8988T (cell line): ENCODE measurements around the gene KCNT2.
"Not testable (repeated sequence)": the region's sequence is repeated elsewhere in the genome, so short reads cannot be mapped to it uniquely, and the experiment has no call there.

Source experiments
- DNase-seq: peaks from one replicate; pipeline ENCODE4 v3.0.0; 2011

Gene KCNT2

DNA sequence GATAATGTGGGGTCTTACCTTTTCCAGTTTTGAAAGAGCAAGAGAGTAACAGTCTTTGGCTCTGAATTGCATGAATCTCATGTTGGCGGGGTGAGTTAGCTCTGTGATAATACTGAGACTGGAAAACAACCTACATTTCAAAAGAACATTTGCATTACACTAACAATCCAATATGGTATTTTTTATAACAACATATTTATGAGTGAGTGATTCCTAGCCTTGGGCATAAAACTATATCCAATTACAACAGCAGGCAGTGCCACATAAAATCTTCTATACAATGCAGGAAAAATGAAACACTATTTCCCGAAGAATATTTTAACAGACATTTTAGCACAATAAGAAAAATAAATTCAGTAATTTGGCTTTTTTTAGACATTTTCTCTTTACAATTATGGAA, 303.0 kb downstream of the KCNT2 start:
- DNase-seq: no peak

GRCh38 chr1:196302981-196303380, 305.3 kb downstream of the KCNT2 start:
- DNase-seq: no peak

- no peak for DNase-seq
Observed at GRCh38 chr1:196302420-196302819, 305.8 kb downstream of the KCNT2 start.

GRCh38 chr1:196295766-196296165, 312.5 kb downstream of the KCNT2 start:
- DNase-seq: no peak

DNA sequence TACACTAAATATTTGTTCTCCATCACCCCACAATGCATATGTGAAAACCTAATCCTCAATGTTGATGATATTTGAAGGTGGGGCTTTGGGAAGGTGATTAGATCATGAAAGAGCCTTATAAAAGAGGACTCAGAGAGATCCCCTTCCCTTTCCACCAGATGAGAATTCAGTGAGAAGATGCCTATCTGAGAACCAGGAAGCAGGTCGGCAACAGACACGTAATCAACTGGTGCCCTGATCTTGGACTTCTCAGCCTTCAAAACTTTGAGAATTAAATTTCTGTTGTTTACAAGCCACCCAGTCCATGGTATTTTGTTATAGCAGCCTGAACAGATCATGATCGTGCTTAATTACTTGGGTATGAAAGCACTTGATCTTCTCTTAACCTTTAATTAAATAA, 329.4 kb downstream of the KCNT2 start:
- no peak for DNase-seq

GRCh38 chr1:196277860-196278259, 330.4 kb downstream of the KCNT2 start:
- DNase-seq: no peak

DNA sequence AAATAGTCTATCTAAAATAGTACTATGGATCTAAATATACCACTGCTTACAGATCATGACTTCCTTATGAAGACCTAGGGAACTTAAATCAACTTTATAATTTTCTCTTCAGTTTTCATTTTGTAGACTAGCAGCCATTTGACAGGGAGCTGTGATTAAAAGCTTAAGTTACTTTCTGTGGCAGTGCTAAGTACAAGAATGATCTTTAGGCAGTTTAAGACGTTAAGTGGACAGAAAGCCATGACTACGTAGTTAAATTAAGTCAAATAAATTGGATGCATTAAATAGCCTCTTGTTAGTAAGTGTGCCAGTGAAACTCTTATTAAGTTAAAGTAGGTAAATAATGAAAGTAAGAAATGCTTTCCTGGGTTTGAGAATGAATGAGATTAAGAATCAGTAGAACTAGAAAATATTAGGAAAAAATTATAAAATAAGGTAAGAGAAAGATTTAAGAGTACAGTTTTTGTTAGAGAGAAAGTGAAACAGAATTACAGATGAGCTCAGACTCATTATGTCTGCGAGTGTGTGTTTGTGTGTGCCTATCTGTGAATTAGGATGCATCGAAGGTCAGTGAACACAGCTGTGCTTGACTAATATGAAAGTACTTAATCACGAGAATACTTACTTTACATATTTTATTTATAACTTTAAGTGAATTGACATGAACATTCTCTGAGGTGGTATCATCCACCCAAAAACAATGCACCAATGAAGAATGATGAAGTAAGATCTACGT, 336.9 kb downstream of the KCNT2 start:
- DNase-seq: no peak

- DNase-seq: not testable (repeated sequence)
Observed at GRCh38 chr1:196263086-196263485, 345.2 kb downstream of the KCNT2 start.

DNA sequence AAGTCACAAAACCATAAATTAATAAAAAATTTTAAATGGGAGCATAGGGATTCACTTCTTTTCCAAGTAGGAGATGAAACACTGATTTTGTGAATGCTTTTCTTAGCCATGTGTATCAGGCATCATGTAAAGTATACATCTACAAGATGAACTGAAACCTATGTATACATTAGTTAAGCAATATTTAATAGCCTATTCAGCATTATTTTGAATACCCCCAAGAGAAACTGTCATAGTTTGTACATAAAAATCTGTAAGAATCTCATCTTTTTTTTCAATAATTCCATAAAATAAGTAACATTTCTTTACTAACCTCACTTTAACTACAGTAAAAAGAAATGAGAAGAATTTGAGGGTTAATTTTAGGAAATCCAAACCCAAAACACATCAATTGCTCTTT, 348.0 kb downstream of the KCNT2 start:
- DNase-seq: no peak

DNA sequence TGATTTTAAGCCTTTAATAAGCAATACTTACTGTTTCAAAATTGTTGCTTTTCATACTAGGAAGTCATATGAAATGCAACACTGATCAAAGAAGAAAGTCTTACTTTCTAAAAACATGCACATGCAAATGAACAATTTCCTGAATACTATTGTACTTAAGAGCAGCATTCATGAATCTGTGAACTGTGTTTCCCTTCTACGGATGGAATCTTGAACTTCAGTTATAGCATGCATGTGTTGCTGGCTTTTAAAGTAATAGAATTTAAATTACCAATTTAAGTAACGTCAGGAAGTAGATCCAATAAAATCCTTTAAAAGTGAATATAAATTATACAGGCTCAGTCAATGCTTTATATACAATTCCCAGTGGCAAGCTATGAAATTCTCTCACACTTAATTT, 348.9 kb downstream of the KCNT2 start:
- DNase-seq: no peak

- no peak for DNase-seq
Observed at GRCh38 chr1:196255762-196256161, 352.5 kb downstream of the KCNT2 start.

GRCh38 chr1:196229546-196229945, 378.7 kb downstream of the KCNT2 start:
- DNase-seq: no peak

DNA sequence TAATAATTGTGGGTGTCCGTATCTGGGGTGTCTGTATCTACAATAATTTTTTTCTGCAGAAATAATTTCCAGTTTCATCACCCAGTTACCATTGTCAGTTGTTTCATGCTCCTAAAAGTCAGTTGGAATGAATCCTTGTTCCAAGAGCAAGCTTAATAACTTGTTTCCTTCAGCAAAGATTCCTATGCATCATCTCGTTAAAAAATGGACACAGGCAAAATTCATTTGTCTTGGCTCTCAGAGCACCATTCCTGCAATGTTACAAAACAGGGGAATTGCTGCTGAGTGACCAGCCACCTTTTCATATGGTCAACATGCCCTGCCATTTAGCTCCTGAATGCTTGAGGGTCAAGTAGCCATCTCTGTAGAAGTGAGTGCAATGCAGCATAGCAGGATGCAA, 393.4 kb downstream of the KCNT2 start:
- DNase-seq: no peak

DNA sequence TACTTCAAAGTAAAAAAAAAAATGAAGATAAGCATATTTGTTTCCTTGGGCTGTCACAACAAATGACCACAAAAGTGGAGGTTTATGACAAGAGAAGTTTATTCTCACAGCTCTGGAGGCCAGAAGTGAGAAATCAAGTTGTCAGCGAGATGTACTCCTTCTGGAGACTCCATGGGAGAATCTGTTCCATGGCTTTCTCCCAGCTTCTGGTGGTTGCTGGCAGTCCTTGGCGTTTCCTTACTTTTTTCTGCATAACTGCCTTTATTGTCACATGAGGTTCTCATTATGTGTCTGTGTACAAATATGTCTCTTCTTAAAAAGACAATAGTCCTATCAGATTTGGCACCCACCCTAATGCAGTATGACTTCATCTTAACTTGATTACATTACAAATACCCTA, 398.3 kb downstream of the KCNT2 start:
- no peak for DNase-seq

DNA sequence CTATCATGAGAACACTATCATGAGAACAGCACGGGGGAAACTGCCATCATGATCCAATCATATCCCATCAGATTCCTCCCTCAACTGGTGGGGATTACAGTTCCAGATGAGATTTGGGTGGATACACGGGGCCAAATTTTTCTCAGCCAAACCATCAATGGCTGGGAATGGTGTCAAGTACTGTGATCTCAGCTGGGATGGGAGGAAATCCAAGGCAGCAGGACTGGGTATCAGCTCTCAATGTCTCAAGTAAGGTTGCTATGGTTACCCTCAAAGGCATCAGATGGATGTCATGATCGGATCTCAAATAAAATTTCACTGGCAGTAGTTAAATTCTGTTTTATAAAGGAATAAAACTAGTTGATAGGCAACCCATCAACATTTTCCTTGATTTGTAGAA, 399.0 kb downstream of the KCNT2 start:
- no peak for DNase-seq

DNA sequence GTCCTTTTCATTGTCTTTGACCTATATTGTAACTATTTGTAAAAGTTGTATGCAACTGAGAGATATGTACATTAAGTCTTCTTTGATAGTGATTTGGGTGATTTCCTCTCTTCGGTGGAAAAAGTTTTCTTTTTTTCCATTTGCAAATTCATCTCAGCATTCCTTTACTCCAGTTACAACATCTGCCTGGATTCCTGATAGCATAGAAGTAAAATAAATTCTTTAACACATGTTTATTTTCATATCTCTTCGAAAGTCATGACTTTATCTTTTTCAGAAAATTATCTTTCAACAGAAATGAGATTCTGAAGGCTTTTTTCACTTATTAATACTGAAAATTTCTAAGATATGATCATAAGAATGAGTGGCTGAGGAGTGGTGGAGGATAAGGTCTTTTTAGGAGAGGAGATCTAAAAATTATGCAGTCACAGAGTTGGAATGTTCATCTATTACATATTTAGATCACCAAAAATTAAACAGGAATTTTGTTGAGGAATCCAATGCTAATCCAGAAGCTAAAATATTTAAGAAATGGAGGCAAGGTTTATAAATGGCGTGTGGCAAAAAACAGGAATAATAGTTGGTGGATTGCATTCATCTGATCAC, 400.5 kb downstream of the KCNT2 start:
- DNase-seq: no peak

GRCh38 chr1:196205882-196206281, 402.4 kb downstream of the KCNT2 start:
- DNase-seq: no peak

GRCh38 chr1:196196486-196196885, 411.8 kb downstream of the KCNT2 start:
- DNase-seq: no peak

DNA sequence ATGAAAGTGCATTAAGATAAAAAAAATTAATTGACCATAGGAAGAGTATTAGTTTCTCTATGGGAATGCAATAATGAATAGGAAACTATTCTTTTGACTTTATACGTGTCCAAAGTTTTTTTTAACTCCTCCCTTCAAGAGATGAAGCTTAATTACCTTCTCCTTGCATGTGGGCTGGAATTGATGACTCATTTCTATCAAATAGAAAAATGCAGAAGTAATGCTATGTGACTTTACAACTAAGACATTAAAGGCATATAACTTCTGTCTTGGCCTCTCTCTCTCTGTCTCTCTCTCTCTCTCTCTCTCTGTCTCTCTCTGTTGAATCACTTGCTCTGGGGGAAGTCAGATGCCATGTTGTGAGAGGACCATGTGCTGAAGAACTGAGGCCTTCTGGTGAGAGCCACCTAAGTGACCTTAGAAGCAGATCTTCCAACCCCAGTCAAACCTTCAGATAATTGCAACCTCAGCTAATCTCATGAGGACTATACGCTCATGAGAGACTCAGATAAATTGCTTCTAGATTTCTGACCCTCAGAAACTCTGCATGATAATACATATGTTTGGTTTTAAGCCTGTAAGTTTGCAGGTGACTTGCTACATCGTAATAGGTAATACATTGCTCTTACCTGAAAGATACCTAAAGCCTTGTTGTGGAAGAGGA, 414.2 kb downstream of the KCNT2 start:
- DNase-seq: no peak

GRCh38 chr1:196183941-196184340, 424.3 kb downstream of the KCNT2 start:
- no peak for DNase-seq

- no peak for DNase-seq
Observed at GRCh38 chr1:196181594-196181878, 426.7 kb downstream of the KCNT2 start.

DNA sequence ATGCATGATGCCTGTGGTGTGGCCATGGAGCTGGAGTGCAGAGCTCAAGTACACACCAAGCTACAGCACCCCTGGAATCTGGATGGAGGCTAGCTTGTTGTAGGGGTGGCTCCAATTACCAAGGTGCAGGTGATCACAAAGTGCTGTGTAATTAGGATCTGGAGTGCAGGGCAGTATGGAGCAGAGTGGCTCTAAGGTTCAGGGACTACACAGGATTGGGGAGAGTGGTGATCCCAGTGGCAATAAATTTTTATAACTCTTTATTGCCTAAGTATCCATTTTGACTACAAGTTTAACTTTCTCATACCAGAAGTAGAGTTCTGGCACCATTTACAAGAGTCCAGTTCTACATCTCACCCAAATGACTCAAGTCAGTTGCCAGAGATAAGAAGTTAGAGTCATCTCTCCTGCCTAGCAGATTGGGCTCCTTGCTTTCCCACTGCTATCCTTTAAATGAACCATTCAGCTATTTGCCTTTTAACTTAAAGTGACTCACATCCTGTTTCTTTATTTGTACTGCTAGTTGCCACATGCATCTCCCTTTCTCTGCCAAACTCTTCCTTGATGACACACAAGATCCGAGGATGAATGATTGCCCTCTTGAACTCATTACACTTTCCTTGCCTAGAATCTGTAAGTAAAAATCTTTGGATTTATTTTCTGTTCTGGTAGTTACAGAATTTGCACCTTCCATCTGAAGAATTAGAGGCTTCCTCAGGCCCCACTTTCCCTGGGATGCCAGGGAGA, 427.2 kb downstream of the KCNT2 start:
- no peak for DNase-seq

DNA sequence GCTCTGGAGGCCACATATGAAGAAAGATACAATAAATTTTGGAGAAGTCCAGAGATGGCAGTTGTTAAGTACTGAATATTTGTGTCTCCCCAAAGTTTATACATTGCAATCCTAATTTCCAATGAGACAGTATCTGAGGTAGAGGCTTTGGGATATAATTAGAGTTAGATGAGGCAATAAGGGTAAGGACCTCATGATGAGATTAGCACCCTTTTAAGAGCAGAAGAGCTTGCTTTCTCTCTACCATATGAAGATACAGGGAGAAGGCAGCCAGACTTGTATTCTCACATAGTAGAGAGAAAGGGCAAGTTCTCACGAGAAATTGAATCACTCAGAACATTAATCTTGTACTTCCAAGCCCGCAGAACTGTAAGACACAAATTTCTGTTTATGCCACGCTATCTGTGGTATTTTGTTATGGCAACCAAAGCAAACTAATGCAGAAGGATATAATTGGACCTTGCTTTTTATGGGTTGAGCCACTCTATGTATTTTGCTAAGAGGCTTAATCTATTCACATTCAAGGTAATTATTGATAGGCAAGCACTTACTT, 430.1 kb downstream of the KCNT2 start:
- no peak for DNase-seq
